Endodermal cell (in vitro differentiated cells): ENCODE data around the gene BAIAP2. TPM values are rescaled to one million over a fixed set of nuclear protein-coding genes. Genes with fewer than 3 reads are reported as not detected.

ENCODE experiments used
- DNase-seq: peaks from one replicate; pipeline ENCODE4 v3.0.0-alpha.2; 2017
- H3K27ac ChIP-seq: 2 replicates; pipeline ENCODE4 v1.5.1; 2013; ENCODE audit warnings: mild to moderate bottlenecking, low read depth, low read length, moderate library complexity
- H3K27me3 ChIP-seq: 2 replicates; pipeline ENCODE4 v1.6.1; 2013; ENCODE audit warnings: mild to moderate bottlenecking, low read length, moderate library complexity; ENCODE audit not compliant: insufficient read depth, control insufficient read depth, poor library complexity, severe bottlenecking
- H3K36me3 ChIP-seq: 2 replicates; pipeline ENCODE4 v1.7.0; 2013; ENCODE audit warnings: mild to moderate bottlenecking, low read length, moderate library complexity; ENCODE audit not compliant: control insufficient read depth, insufficient read depth
- H3K4me1 ChIP-seq: one replicate; pipeline ENCODE4 v1.7.0; 2013; ENCODE audit warnings: low read length; ENCODE audit not compliant: control insufficient read depth, insufficient read depth
- H3K4me3 ChIP-seq: 2 replicates; pipeline ENCODE4 v1.5.1; 2013; ENCODE audit warnings: mild to moderate bottlenecking, low read length, moderate library complexity
- H3K9ac ChIP-seq: 2 replicates; pipeline ENCODE4 v1.6.1; 2013; ENCODE audit warnings: mild to moderate bottlenecking, low read length, moderate library complexity; ENCODE audit not compliant: poor library complexity, severe bottlenecking; ENCODE audit errors: extremely low read depth
- H3K9me3 ChIP-seq: 2 replicates; pipeline ENCODE4 v1.6.1; 2013; ENCODE audit warnings: mild to moderate bottlenecking, low read length, moderate library complexity; ENCODE audit not compliant: control insufficient read depth
- H3K27ac Mint-ChIP-seq: 2 replicates; pipeline ENCODE4 v1.8.0; 2020; ENCODE audit warnings: mixed read lengths
- H3K27me3 Mint-ChIP-seq: 2 replicates; pipeline ENCODE4 v1.8.0; 2021; ENCODE audit warnings: mild to moderate bottlenecking, mixed read lengths; ENCODE audit not compliant: insufficient read depth
- H3K36me3 Mint-ChIP-seq: 2 replicates; pipeline ENCODE4 v1.8.0; 2020; ENCODE audit warnings: low read depth, mixed read lengths
- H3K4me1 Mint-ChIP-seq: 2 replicates; pipeline ENCODE4 v1.8.0; 2020; ENCODE audit warnings: mixed read lengths
- H3K4me3 Mint-ChIP-seq: 2 replicates; pipeline ENCODE4 v1.8.0; 2020; ENCODE audit warnings: mild to moderate bottlenecking, moderate library complexity, mixed read lengths
- H3K9me3 Mint-ChIP-seq: 2 replicates; pipeline ENCODE4 v1.8.0; 2020; ENCODE audit warnings: mild to moderate bottlenecking, mixed read lengths
- CTCF ChIP-seq: fragments of 200-600 bp; sonication (generic); conservative IDR thresholded peaks from 2 replicates; pipeline ENCODE4 v1.5.0; 2021; ENCODE audit warnings: antibody characterized with exemption, mild to moderate bottlenecking
- WGBS, 2 experiments: methylation state at CpG; one replicate each; pipeline versions ENCODE4 v1.1.5 to v1.1.7; 2013; ENCODE audit warnings: missing lambda C conversion rate in 2 of 2, mixed read lengths in 1 of 2; ENCODE audit not compliant: insufficient coverage in 1 of 2, insufficient read length in 1 of 2; 5-methylcytosine and 5-hydroxymethylcytosine counted together
- total RNA-seq, 2 donors: library from RNA; stranded (reverse); fragmentation: NEBNext Ultra II Directional in 1 of 2; extraction: Animal tissue kit (Norgen Biotek cat#: 25700) in 1 of 2; gene quantifications; 2 replicates in 1 of 2; 3 replicates in 1 of 2; pipeline ENCODE4 v1.2.1, GENCODE V29; 2021

The BAIAP2 gene
- total RNA-seq, 2 donors from 2014 or later: 24.9 to 32.7 TPM

- Mint-ChIP-seq H3K4me3 (no peak overlapping the region), H3K27ac (no peak overlapping the region), H3K36me3 (peaks cover 26% of the 10 kb centered on the region), H3K27me3 (peaks cover 4% of the 10 kb centered on the region), H3K4me1 (peaks cover 5% of the 10 kb centered on the region), H3K9me3 (no peaks in the 10 kb centered on the region)
- DNase-seq: peak; percentile 44
- Histone ChIP-seq H3K4me1 (no peaks in the 10 kb centered on the region), H3K27me3 (no peaks in the 10 kb centered on the region), H3K9me3 (no peaks in the 10 kb centered on the region), H3K36me3 (peaks cover 30% of the 10 kb centered on the region), H3K4me3 (no peak overlapping the region), H3K9ac (no peak overlapping the region), H3K27ac (no peak overlapping the region)
- TF ChIP-seq CTCF: no peak
- 95 to 96% methylated on average over 17 to 25 of the region's 25 CpGs for WGBS, 2 experiments
Observed at GRCh38 chr17:80996422-80997305, 38.3 kb upstream of the BAIAP2 start.

GRCh38 chr17:80997424-80998117 is 37.4 kb upstream of the BAIAP2 start:
- Histone ChIP-seq H3K9me3 (no peaks in the 10 kb centered on the region), H3K4me1 (no peaks in the 10 kb centered on the region), H3K27ac (no peak overlapping the region), H3K4me3 (no peak overlapping the region), H3K9ac (no peak overlapping the region), H3K27me3 (peaks cover 5% of the 10 kb centered on the region), H3K36me3 (peaks cover 30% of the 10 kb centered on the region)
- Mint-ChIP-seq H3K36me3 (peaks cover 26% of the 10 kb centered on the region), H3K9me3 (no peaks in the 10 kb centered on the region), H3K4me3 (no peak overlapping the region), H3K4me1 (peaks cover 5% of the 10 kb centered on the region), H3K27ac (no peak overlapping the region), H3K27me3 (peaks cover 13% of the 10 kb centered on the region)
- WGBS, 2 experiments: 92 to 95% methylated on average over 26 to 32 of the region's 32 CpGs
- DNase-seq: no peak
- TF ChIP-seq CTCF: no peak

GRCh38 chr17:80998118-80998747 is 36.7 kb upstream of the BAIAP2 start:
- no peak overlapping the region for H3K27ac Mint-ChIP-seq
- peaks cover 20% of the 10 kb centered on the region for H3K27me3 Mint-ChIP-seq
- Histone ChIP-seq H3K9ac (no peak overlapping the region), H3K4me3 (no peak overlapping the region), H3K27me3 (peaks cover 12% of the 10 kb centered on the region), H3K4me1 (no peaks in the 10 kb centered on the region), H3K36me3 (peaks cover 30% of the 10 kb centered on the region), H3K9me3 (no peaks in the 10 kb centered on the region), H3K27ac (no peak overlapping the region)
- TF ChIP-seq CTCF: no peak
- DNase-seq: peak; percentile 42
- H3K9me3 Mint-ChIP-seq: no peaks in the 10 kb centered on the region
- H3K4me3 Mint-ChIP-seq: no peak overlapping the region
- H3K4me1 Mint-ChIP-seq: no peaks in the 10 kb centered on the region
- peaks cover 26% of the 10 kb centered on the region for H3K36me3 Mint-ChIP-seq
- WGBS, 2 experiments: 95 to 98% methylated on average over 13 to 19 of the region's 19 CpGs
